Measurements from ENCODE around the gene NCR3LG1. TPM values are rescaled to one million over a fixed set of nuclear protein-coding genes. Genes with fewer than 3 reads are reported as not detected.
A peak's percentile ranks its signal among the peaks of the same experiment; 100 is the strongest.

The NCR3LG1 gene
- total and polyA plus RNA-seq, 9 of the 15 experiments (the other 6 are each of a cell fraction or from before 2014, with no cell fraction given), result 4.1 to 39.8 (median 25.1) TPM

DNA sequence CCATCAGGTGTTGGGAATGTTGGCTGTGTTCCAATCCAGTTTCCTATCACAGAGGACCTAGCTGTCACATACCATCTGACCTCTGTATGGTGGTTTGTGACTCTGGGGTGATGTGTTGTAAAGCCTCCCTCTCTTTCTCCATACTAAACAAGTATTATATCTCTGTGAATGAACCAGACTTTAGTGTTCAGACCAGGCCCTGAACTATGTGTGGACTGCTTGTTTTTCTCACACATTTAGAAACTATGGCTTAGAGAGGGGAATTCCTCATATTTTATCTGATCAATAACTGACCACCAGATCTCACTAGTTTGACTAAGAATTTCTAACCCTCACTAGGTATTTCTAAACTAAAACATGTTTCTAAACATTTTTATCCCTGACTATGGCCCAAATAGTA, 17.5 kb downstream of the NCR3LG1 start:
- no peaks in the 10 kb centered on the region for H4K20me1 ChIP-seq (replicated peaks; ENCODE audit: control insufficient read depth, insufficient read depth, low read length)
- no peak overlapping the region for H3K9ac ChIP-seq (ENCODE audit: insufficient read depth in 1 of 2, low read depth in 2 of 2, low read length in 2 of 2)
- H3K4me1 ChIP-seq (replicated peaks in 1 of 2; ENCODE audit: control insufficient read depth in 2 of 2, insufficient read depth in 2 of 2, low read length in 2 of 2), result no peaks in the 10 kb centered on the region
- H3K27me3 ChIP-seq (ENCODE audit: control insufficient read depth in 2 of 2, insufficient read depth in 2 of 2, low read length in 2 of 2), result no peaks in the 10 kb centered on the region
- no peak overlapping the region for H2AFZ ChIP-seq (ENCODE audit: low read depth, low read length)
- BruUV-seq (replicated peaks), result no TSS peak
- no peak overlapping the region for H3K4me3 ChIP-seq
- H3K9me3 ChIP-seq (replicated peaks; ENCODE audit: control insufficient read depth, insufficient read depth, low read depth, low read length), result peaks cover 33% of the 10 kb centered on the region
- H3K79me2 ChIP-seq (ENCODE audit: control insufficient read depth, insufficient read depth, low read length), result peaks cover 9% of the 10 kb centered on the region; the same call in 2 of the 3 replicates
- TF ChIP-seq XRCC5 (IDR thresholded peaks at IDR 0.05; ENCODE audit: low read depth, low read length) (no peak), TCF7 (IDR thresholded peaks at IDR 0.05; ENCODE audit: borderline replicate concordance) (no peak), NFIC (IDR thresholded peaks at IDR 0.05) (peak; percentile 40), ZNF3 (CRISPR knock-in tag; IDR thresholded peaks at IDR 0.05) (no peak)
- H3K4me2 ChIP-seq (ENCODE audit: insufficient read depth, low read length), result no peak overlapping the region
- peaks cover 98% of the 10 kb centered on the region for H3K36me3 ChIP-seq (ENCODE audit: control insufficient read depth, insufficient read depth, low read length)
- no peak for ATAC-seq
- no peak overlapping the region for H3K27ac ChIP-seq (ENCODE audit: extremely low read depth, low read depth, low read length)
- CTCF ChIA-PET (ENCODE audit: low intra/inter-chr PET ratio), result no interaction called here
- no peaks in the 10 kb centered on the region for H3K9me1 ChIP-seq (ENCODE audit: control insufficient read depth, insufficient read depth, low read length)
- FAIRE-seq, result no peak
- intact Hi-C loops (cut with micrococcal nuclease), result no loop called here
- POLR2A ChIA-PET, result interaction anchor here (1.1 kb wide), 1 partner anchor 12 kb away, joined by 3 read pairs; no protein-coding TSS in a partner anchor
- in situ Hi-C loops (cut with MboI), result no loop called here
- no peak for DNase-seq (ENCODE audit: extremely low read depth in 1 of 4, low spot score in 3 of 4)

GRCh38 chr11:17369684-17370243, 18.2 kb downstream of the NCR3LG1 start:
- no peaks in the 10 kb centered on the region for H3K4me1 ChIP-seq (replicated peaks in 1 of 2; ENCODE audit: control insufficient read depth in 2 of 2, insufficient read depth in 2 of 2, low read length in 2 of 2)
- H2AFZ ChIP-seq (ENCODE audit: low read depth, low read length), result no peak overlapping the region
- no TSS peak for BruUV-seq (replicated peaks)
- POLR2A ChIA-PET, result interaction anchor here (1.1 kb wide), 1 partner anchor 13 kb away, joined by 3 read pairs; no protein-coding TSS in a partner anchor
- H3K36me3 ChIP-seq (ENCODE audit: control insufficient read depth, insufficient read depth, low read length), result peaks cover 100% of the 10 kb centered on the region
- H3K27me3 ChIP-seq (ENCODE audit: control insufficient read depth in 2 of 2, insufficient read depth in 2 of 2, low read length in 2 of 2), result no peaks in the 10 kb centered on the region
- CTCF ChIA-PET (ENCODE audit: low intra/inter-chr PET ratio), result no interaction called here
- WGBS (ENCODE audit: insufficient coverage, low coverage, missing lambda C conversion rate), result 97% methylated on average over 2 of the region's 2 CpGs
- H4K20me1 ChIP-seq (replicated peaks; ENCODE audit: control insufficient read depth, insufficient read depth, low read length), result no peaks in the 10 kb centered on the region
- peaks cover 9% of the 10 kb centered on the region; the same call in 2 of the 3 replicates for H3K79me2 ChIP-seq (ENCODE audit: control insufficient read depth, insufficient read depth, low read length)
- intact Hi-C loops (cut with micrococcal nuclease), result no loop called here
- H3K9me3 ChIP-seq (replicated peaks; ENCODE audit: control insufficient read depth, insufficient read depth, low read depth, low read length), result peaks cover 33% of the 10 kb centered on the region
- no peak overlapping the region for H3K4me3 ChIP-seq
- H3K9me1 ChIP-seq (ENCODE audit: control insufficient read depth, insufficient read depth, low read length), result no peaks in the 10 kb centered on the region
- H3K9ac ChIP-seq (ENCODE audit: insufficient read depth in 1 of 2, low read depth in 2 of 2, low read length in 2 of 2), result no peak overlapping the region
- FAIRE-seq (no peak), DNase-seq (ENCODE audit: extremely low read depth in 1 of 4, low spot score in 3 of 4) (no peak), ATAC-seq (no peak; the same call in 2 of the 3 replicates)
- H3K4me2 ChIP-seq (ENCODE audit: insufficient read depth, low read length), result no peak overlapping the region
- H3K27ac ChIP-seq (ENCODE audit: extremely low read depth, low read depth, low read length), result no peak overlapping the region
- in situ Hi-C loops (cut with MboI), result no loop called here
- TF ChIP-seq, protein P1, sequence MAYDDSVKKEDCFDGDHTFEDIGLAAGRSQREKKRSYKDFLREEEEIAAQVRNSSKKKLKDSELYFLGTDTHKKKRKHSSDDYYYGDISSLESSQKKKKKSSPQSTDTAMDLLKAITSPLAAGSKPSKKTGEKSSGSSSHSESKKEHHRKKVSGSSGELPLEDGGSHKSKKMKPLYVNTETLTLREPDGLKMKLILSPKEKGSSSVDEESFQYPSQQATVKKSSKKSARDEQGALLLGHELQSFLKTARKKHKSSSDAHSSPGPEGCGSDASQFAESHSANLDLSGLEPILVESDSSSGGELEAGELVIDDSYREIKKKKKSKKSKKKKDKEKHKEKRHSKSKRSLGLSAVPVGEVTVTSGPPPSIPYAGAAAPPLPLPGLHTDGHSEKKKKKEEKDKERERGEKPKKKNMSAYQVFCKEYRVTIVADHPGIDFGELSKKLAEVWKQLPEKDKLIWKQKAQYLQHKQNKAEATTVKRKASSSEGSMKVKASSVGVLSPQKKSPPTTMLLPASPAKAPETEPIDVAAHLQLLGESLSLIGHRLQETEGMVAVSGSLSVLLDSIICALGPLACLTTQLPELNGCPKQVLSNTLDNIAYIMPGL (CRISPR knock-in tag; IDR thresholded peaks at IDR 0.05), result no peak
- TF ChIP-seq TFAM (CRISPR knock-in tag; conservative IDR thresholded peaks at IDR 0.05), result no peak
- TF ChIP-seq TBL1XR1 (IDR thresholded peaks at IDR 0.05; ENCODE audit: low read length in 2 of 2), result no peak
- no peak for TF ChIP-seq ZNF41 (CRISPR knock-in tag; conservative IDR thresholded peaks at IDR 0.05)
- TF ChIP-seq CBX1 (IDR thresholded peaks at IDR 0.05; ENCODE audit: low read depth), result 0 out of 2 replicates have a peak, but pooled peaks have one; percentile 29
- no peak for TF ChIP-seq TAL1 (IDR thresholded peaks at IDR 0.05)
- peak; percentile 84 for TF ChIP-seq ZFP36 (IDR thresholded peaks at IDR 0.05; ENCODE audit: low read depth, low read length, partially characterized antibody)
- no peak for TF ChIP-seq U2AF1 (optimal IDR thresholded peaks at IDR 0.05; ENCODE audit: low read depth, low read length)
- TF ChIP-seq, protein P2, sequence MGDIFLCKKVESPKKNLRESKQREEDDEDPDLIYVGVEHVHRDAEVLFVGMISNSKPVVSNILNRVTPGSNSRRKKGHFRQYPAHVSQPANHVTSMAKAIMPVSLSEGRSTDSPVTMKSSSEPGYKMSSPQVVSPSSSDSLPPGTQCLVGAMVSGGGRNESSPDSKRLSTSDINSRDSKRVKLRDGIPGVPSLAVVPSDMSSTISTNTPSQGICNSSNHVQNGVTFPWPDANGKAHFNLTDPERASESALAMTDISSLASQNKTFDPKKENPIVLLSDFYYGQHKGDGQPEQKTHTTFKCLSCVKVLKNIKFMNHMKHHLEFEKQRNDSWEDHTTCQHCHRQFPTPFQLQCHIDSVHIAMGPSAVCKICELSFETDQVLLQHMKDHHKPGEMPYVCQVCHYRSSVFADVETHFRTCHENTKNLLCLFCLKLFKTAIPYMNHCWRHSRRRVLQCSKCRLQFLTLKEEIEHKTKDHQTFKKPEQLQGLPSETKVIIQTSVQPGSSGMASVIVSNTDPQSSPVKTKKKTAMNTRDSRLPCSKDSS (IDR thresholded peaks at IDR 0.05; ENCODE audit: low read depth, partially characterized antibody), result peak; percentile 31
- peak; percentile 45; the same call in 1 of the 2 replicates for TF ChIP-seq CBX5 (IDR thresholded peaks at IDR 0.05; ENCODE audit: borderline replicate concordance, low read depth)

Measured in K562 (cell line).